ENCODE results near the gene BTBD6. TPM values are rescaled to one million over a fixed set of nuclear protein-coding genes. Genes with fewer than 3 reads are reported as not detected.

The BTBD6 gene
- total and polyA plus RNA-seq, 2 donors (not counting 3 experiments of a cell fraction or from before 2014, with no cell fraction given): 63.1 to 65.0 TPM

GRCh38 chr14:105272623-105273022 is 24.3 kb downstream of the BTBD6 start:
- Histone ChIP-seq H3K4me2 (ENCODE audit: insufficient read depth, low read length) (no peak overlapping the region), H3K79me2 (ENCODE audit: control insufficient read depth, insufficient read depth, low read length) (peaks cover 2% of the 10 kb centered on the region), H3K4me1 (ENCODE audit: control insufficient read depth, extremely low read depth, insufficient read depth, low read length) (no peaks in the 10 kb centered on the region), H3K36me3 (ENCODE audit: control insufficient read depth in 2 of 2, extremely low read depth in 1 of 2, insufficient read depth in 2 of 2, low read length in 2 of 2) (peaks cover 0 to 5% of the 10 kb centered on the region in 2 experiments), H3K4me3 (replicated peaks in 1 of 3; ENCODE audit: insufficient read depth in 1 of 3, low read depth in 1 of 3, low read length in 3 of 3) (no peak overlapping the region), H3K9me1 (replicated peaks; ENCODE audit: control insufficient read depth, extremely low read depth, insufficient read depth, low read length) (no peaks in the 10 kb centered on the region), H3K27ac (ENCODE audit: insufficient read depth, low read depth, low read length) (no peak overlapping the region), H2AFZ (ENCODE audit: low read depth, low read length) (no peak overlapping the region), H3K9me3 (replicated peaks; ENCODE audit: control insufficient read depth, insufficient read depth, low read length) (no peaks in the 10 kb centered on the region), H3K27me3 (ENCODE audit: control insufficient read depth in 2 of 2, insufficient read depth in 2 of 2, low read length in 2 of 2) (no peaks in the 10 kb centered on the region), H4K20me1 (replicated peaks; ENCODE audit: control insufficient read depth, extremely low read depth, insufficient read depth, low read length) (no peaks in the 10 kb centered on the region), H3K9ac (replicated peaks; ENCODE audit: extremely low read depth, insufficient read depth, low read length) (no peak overlapping the region)
- ChIA-PET CTCF (interaction anchor here (1.4 kb wide), 1 partner anchor 12 kb away, joined by 5 read pairs; no protein-coding TSS in a partner anchor), POLR2A (no interaction called here)
- FAIRE-seq (no peak), DNase-seq (ENCODE audit: low read depth, low spot score) (no peak)
- intact Hi-C loops (cut with micrococcal nuclease) (no loop called here), dilution Hi-C loops (cut with MboI; ENCODE audit: extremely low pct_ligation_motif_present, low sequenced_read_pairs) (no loop called here)
- TF ChIP-seq JUN (IDR thresholded peaks at IDR 0.05; ENCODE audit: borderline replicate concordance, insufficient read depth, insufficient read length, low read depth): no peak
- BruUV-seq (replicated peaks): no TSS peak

GRCh38 chr14:105273062-105273461 is 24.7 kb downstream of the BTBD6 start:
- H3K9me1 ChIP-seq (replicated peaks; ENCODE audit: control insufficient read depth, extremely low read depth, insufficient read depth, low read length): no peaks in the 10 kb centered on the region
- H3K9ac ChIP-seq (replicated peaks; ENCODE audit: extremely low read depth, insufficient read depth, low read length): no peak overlapping the region
- H3K4me1 ChIP-seq (ENCODE audit: control insufficient read depth, extremely low read depth, insufficient read depth, low read length): no peaks in the 10 kb centered on the region
- H3K27ac ChIP-seq (ENCODE audit: insufficient read depth, low read depth, low read length): no peak overlapping the region
- intact Hi-C loops (cut with micrococcal nuclease): no loop called here
- FAIRE-seq (no peak), DNase-seq (ENCODE audit: low read depth, low spot score) (no peak)
- H4K20me1 ChIP-seq (replicated peaks; ENCODE audit: control insufficient read depth, extremely low read depth, insufficient read depth, low read length): no peaks in the 10 kb centered on the region
- ChIA-PET POLR2A (no interaction called here), CTCF (no interaction called here)
- no peak overlapping the region for H2AFZ ChIP-seq (ENCODE audit: low read depth, low read length)
- dilution Hi-C loops (cut with MboI; ENCODE audit: extremely low pct_ligation_motif_present, low sequenced_read_pairs): no loop called here
- TF ChIP-seq MYC (IDR thresholded peaks at IDR 0.05; ENCODE audit: low read depth, low read length) (no peak), CTCF (IDR thresholded peaks at IDR 0.05; ENCODE audit: extremely low read depth in 1 of 2, insufficient read depth in 1 of 2, low read depth in 1 of 2, low read length in 2 of 2) (no peak), FOS (IDR thresholded peaks at IDR 0.05; ENCODE audit: borderline replicate concordance, insufficient read depth, low read length) (no peak), GATA2 (IDR thresholded peaks at IDR 0.05; ENCODE audit: insufficient read depth, insufficient read length, low read depth, low read length) (no peak), JUN (IDR thresholded peaks at IDR 0.05; ENCODE audit: borderline replicate concordance, insufficient read depth, insufficient read length, low read depth) (no peak), EZH2 (IDR thresholded peaks at IDR 0.05; ENCODE audit: borderline replicate concordance, low read depth, low read length, severe bottlenecking) (no peak), POLR2AphosphoS5 (IDR thresholded peaks at IDR 0.05; ENCODE audit: insufficient read depth, low read depth, low read length) (no peak), MAX (IDR thresholded peaks at IDR 0.05; ENCODE audit: insufficient read depth, insufficient read length) (no peak), POLR2A (IDR thresholded peaks at IDR 0.05; ENCODE audit: low read depth, low read length) (no peak)
- peaks cover 2% of the 10 kb centered on the region for H3K79me2 ChIP-seq (ENCODE audit: control insufficient read depth, insufficient read depth, low read length)
- H3K36me3 ChIP-seq (ENCODE audit: control insufficient read depth in 2 of 2, extremely low read depth in 1 of 2, insufficient read depth in 2 of 2, low read length in 2 of 2): peaks cover 0 to 5% of the 10 kb centered on the region in 2 experiments
- no peaks in the 10 kb centered on the region for H3K9me3 ChIP-seq (replicated peaks; ENCODE audit: control insufficient read depth, insufficient read depth, low read length)
- no peak overlapping the region for H3K4me2 ChIP-seq (ENCODE audit: insufficient read depth, low read length)
- no peaks in the 10 kb centered on the region for H3K27me3 ChIP-seq (ENCODE audit: control insufficient read depth in 2 of 2, insufficient read depth in 2 of 2, low read length in 2 of 2)
- BruUV-seq (replicated peaks): no TSS peak
- no peak overlapping the region for H3K4me3 ChIP-seq (replicated peaks in 1 of 3; ENCODE audit: insufficient read depth in 1 of 3, low read depth in 1 of 3, low read length in 3 of 3)
